Neutrophil (primary cell): ENCODE results near the gene C1orf21.

Experiments used
- H3K27ac ChIP-seq: fragments of 200-600 bp; sonication (generic); 2 replicates; pipeline ENCODE4 v1.5.1; 2016; ENCODE audit warnings: mild to moderate bottlenecking, moderate library complexity
- H3K27me3 ChIP-seq: fragments of 200-600 bp; sonication (generic); 2 replicates; pipeline ENCODE4 v1.6.0; 2016; ENCODE audit warnings: mild to moderate bottlenecking
- H3K36me3 ChIP-seq: fragments of 200-600 bp; sonication (generic); 2 replicates; pipeline ENCODE4 v1.5.1; 2017
- H3K4me1 ChIP-seq, 2 experiments: fragments of 200-600 bp in 1 of 2; sonication (generic) in 1 of 2; 1 replicate in 1 of 2; 2 replicates in 1 of 2; pipeline versions ENCODE4 v1.5.1 to v1.6.1; 2013 to 2016; ENCODE audit warnings: low read depth in 1 of 2, low read length in 1 of 2, mild to moderate bottlenecking in 1 of 2, moderate library complexity in 1 of 2; ENCODE audit not compliant: control insufficient read depth in 1 of 2, insufficient read depth in 1 of 2
- H3K4me3 ChIP-seq, 2 experiments: fragments of 200-600 bp in 1 of 2; sonication (generic) in 1 of 2; 1 replicate in 1 of 2; 2 replicates in 1 of 2; pipeline ENCODE4 v1.5.1; 2013 to 2016; ENCODE audit warnings: low read depth in 1 of 2, low read length in 1 of 2, mild to moderate bottlenecking in 1 of 2, moderate library complexity in 1 of 2
- H3K9me3 ChIP-seq: fragments of 200-600 bp; sonication (generic); 2 replicates; pipeline ENCODE4 v1.5.1; 2016
- TF ChIP-seq, protein P1 (sequence below): fragments of 200-600 bp; sonication (generic); IDR thresholded peaks from 2 replicates; pipeline ENCODE4 v1.5.1; 2016; ENCODE audit warnings: antibody characterized with exemption

Gene C1orf21

DNA sequence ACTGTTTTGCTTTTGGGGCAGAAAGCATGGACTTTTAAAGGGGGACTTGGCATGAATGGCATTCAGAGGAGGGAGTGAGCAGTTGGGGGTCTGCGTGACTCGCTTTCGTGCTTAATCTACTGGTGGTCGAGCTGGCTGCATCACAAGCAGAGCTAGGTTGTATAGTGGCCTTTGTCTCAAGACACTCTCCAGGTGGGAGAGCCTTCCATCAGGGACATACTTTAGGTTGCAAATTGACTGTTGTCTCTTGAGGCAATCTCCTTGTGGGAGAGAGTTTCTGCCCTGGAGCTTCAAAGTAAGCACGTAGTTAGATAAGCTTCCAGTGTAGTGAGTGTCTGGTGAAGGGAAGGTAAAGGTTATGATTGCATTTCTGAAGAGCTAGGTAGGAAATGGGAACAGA, 93.9 kb downstream of the C1orf21 start:
- H3K4me1 ChIP-seq = no peaks in the 10 kb centered on the region
- no peaks in the 10 kb centered on the region for H3K9me3 ChIP-seq
- TF ChIP-seq, protein P1, sequence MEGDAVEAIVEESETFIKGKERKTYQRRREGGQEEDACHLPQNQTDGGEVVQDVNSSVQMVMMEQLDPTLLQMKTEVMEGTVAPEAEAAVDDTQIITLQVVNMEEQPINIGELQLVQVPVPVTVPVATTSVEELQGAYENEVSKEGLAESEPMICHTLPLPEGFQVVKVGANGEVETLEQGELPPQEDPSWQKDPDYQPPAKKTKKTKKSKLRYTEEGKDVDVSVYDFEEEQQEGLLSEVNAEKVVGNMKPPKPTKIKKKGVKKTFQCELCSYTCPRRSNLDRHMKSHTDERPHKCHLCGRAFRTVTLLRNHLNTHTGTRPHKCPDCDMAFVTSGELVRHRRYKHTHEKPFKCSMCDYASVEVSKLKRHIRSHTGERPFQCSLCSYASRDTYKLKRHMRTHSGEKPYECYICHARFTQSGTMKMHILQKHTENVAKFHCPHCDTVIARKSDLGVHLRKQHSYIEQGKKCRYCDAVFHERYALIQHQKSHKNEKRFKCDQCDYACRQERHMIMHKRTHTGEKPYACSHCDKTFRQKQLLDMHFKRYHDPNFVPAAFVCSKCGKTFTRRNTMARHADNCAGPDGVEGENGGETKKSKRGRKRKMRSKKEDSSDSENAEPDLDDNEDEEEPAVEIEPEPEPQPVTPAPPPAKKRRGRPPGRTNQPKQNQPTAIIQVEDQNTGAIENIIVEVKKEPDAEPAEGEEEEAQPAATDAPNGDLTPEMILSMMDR = no peak
- no peaks in the 10 kb centered on the region for H3K27me3 ChIP-seq
- no peaks in the 10 kb centered on the region for H3K36me3 ChIP-seq
- no peak overlapping the region for H3K4me3 ChIP-seq
- H3K27ac ChIP-seq = no peak overlapping the region

DNA sequence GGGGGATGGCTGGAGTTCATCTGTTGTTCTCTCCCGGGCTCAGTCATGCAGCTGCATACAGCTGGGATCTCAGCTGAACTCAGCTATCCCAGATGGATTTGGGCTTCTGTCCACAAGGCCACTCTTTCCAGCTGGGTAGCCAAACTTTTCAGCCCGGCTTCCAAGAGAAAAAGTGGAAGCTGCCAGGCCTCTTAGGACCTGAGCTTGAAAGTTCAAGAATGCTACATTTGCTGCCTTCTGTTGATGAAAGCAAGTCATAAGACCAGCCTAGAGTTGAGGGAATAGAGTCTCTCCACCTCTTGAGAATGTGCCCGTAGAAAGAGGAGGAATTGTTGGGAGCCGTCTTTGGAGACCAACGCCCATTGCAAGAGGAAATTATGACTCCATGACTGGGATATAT, 95.3 kb downstream of the C1orf21 start:
- Histone ChIP-seq H3K4me3 (no peak overlapping the region), H3K27ac (no peak overlapping the region), H3K27me3 (no peaks in the 10 kb centered on the region), H3K36me3 (no peaks in the 10 kb centered on the region), H3K4me1 (no peaks in the 10 kb centered on the region), H3K9me3 (no peaks in the 10 kb centered on the region)
- TF ChIP-seq, protein P1 = no peak

DNA sequence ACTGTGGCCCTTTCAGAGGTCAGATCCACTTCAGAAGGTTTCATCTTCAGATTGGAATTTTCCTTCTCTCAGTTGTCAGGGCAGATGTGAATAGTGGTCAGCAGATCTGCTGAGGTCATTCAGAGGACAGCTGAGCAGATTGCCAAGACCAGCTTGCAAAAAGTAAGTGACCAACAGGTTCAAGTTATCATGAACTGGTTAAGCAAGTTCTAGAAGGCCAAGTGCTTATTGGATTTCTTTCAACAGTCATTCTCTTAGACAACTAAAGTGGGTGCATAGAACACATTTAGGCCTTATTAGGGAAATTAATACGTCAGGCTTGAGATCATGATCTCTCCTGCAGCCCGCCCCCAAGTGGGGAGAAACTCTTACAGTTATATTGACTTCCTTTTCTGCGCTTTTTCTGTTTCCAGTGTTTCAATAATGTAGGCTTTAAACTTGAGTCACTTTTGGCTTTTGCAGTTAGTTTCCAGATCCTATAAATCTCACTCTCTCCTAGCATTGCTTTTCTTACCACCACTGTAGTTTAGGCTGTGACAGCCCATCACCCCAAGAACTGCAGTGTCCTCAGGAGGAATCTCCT, 96.4 kb downstream of the C1orf21 start:
- H3K36me3 ChIP-seq = no peaks in the 10 kb centered on the region
- H3K4me3 ChIP-seq = no peak overlapping the region
- no peaks in the 10 kb centered on the region for H3K4me1 ChIP-seq
- no peak overlapping the region for H3K27ac ChIP-seq
- TF ChIP-seq, protein P1 = no peak
- H3K27me3 ChIP-seq = no peaks in the 10 kb centered on the region
- no peaks in the 10 kb centered on the region for H3K9me3 ChIP-seq

DNA sequence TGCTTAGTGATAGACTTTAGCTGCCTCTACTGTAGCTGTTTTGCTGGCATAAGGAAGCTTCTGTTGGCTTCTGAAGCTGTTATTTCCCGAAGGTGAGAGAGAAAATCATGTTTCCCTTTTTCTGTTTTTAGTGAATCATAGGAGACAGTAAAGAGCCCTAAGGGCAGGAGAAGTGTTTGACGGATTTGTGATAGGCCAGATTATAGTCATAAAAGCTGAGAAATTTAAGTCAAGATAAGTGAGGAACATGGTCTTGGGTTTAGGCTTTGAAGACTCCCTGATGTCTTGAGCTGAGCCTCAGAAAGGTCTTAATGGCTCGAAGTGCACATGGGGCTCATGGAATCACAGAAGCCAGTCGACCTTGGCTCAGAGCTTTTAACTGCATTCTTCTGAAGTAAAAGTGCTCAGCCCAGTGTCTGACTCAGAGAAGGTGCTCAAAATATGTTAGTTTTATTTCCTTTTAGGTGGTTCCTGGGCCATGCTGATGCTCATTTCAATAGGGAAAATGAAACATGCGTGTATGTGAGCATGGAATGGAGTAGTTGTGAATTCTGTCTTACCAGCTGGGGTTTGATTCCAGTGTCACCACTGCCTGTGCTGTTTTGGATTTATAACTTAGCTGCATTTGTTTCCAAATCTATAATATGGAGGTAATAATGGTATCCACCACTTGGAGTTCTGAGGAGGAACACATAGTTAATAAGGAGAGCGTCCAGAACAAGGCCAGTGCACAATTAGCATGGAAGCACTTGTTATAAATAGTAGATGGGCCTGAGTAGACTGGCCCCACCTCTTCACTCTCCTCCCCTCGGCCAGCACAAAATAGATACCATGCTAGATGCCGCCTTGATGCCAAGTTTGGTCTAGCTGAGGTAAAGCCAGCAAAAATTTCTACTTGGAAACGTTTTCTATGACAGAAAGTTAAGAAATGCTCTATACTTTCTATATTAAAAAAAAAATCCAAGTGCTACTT, 99.2 kb downstream of the C1orf21 start:
- H3K4me1 ChIP-seq = no peaks in the 10 kb centered on the region
- H3K4me3 ChIP-seq = no peak overlapping the region
- no peaks in the 10 kb centered on the region for H3K36me3 ChIP-seq
- no peak overlapping the region for H3K27ac ChIP-seq
- no peaks in the 10 kb centered on the region for H3K9me3 ChIP-seq
- no peaks in the 10 kb centered on the region for H3K27me3 ChIP-seq
- TF ChIP-seq, protein P1 = no peak

DNA sequence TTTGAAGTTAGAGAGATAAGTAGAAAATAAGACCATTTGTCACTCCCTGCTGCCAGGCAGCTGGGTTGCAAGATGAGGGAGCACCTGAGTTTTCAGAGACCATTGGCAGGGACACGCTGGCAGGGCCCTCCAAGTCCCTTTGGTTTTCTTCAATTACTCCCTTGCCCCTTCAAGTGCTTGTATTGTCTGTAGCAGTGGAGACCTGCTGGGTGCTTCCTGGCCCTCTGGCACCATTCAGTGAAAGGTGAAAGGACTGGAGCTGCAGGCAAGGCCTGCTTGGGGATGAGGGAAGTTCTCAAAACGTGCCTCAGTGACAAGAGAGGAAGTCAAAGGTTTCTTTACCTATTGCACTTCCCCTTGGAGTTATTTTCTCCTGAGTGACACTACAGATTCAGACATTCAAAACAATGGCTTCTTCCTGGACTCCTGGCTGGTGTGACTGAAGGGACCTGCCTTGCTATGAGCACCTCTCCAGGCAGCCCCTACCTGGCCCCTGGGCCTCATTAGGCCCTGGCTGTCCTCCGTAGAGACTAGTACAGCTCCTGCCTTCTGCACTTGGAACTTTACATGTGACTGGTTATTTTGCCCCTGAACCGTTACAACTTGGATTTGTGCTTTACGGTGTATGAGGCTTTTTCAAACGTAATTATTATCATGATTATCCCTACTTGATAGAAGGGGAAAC, 100.1 kb downstream of the C1orf21 start:
- Histone ChIP-seq H3K36me3 (no peaks in the 10 kb centered on the region), H3K4me1 (no peaks in the 10 kb centered on the region), H3K27ac (no peak overlapping the region), H3K9me3 (no peaks in the 10 kb centered on the region), H3K27me3 (no peaks in the 10 kb centered on the region), H3K4me3 (no peak overlapping the region)
- TF ChIP-seq, protein P1 = no peak
